DLD1 (cell line): ENCODE data around the gene HCRTR1.

Experiments
- in situ Hi-C: cut with HindIII; loops from 2 replicates; pipeline ENCODE4 v1.10.0; 2017; ENCODE audit warnings: low sequenced_read_pairs

HCRTR1 gene

GRCh38 chr1:31617218-31617915, at the start of gene HCRTR1:
Gene HCRTR1, plus strand, starts transcription at chr1:31617689. Its CDS starts 1,504 bp downstream, at chr1:31619193.
- in situ Hi-C loops = no loop called here

- in situ Hi-C loops = no loop called here
Measured at GRCh38 chr1:31567956-31568570, 49.4 kb upstream of the HCRTR1 start.

- in situ Hi-C loops = no loop called here
Measured at GRCh38 chr1:31568895-31569595, 48.4 kb upstream of the HCRTR1 start.

- in situ Hi-C loops = no loop called here
Measured at GRCh38 chr1:31569596-31570173, 47.8 kb upstream of the HCRTR1 start.

- in situ Hi-C loops = no loop called here
Measured at GRCh38 chr1:31570228-31570627, 47.3 kb upstream of the HCRTR1 start.

GRCh38 chr1:31570906-31571305, 46.6 kb upstream of the HCRTR1 start:
- in situ Hi-C loops = no loop called here

- in situ Hi-C loops = no loop called here
Measured at GRCh38 chr1:31571340-31572295, 45.9 kb upstream of the HCRTR1 start.

- in situ Hi-C loops = no loop called here
Measured at GRCh38 chr1:31572323-31573104, 45.0 kb upstream of the HCRTR1 start.

- in situ Hi-C loops = no loop called here
Measured at GRCh38 chr1:31573261-31573660, 44.2 kb upstream of the HCRTR1 start.

GRCh38 chr1:31574749-31575368, 42.6 kb upstream of the HCRTR1 start:
- in situ Hi-C loops = no loop called here

GRCh38 chr1:31575369-31576140, 41.9 kb upstream of the HCRTR1 start:
- in situ Hi-C loops = no loop called here

- in situ Hi-C loops = no loop called here
Measured at GRCh38 chr1:31576201-31576669, 41.3 kb upstream of the HCRTR1 start, which contains the start of gene TINAGL1. Gene TINAGL1, plus strand, starts transcription at chr1:31576515. Its CDS starts 634 bp downstream, at chr1:31577149.

GRCh38 chr1:31576743-31577455, 40.6 kb upstream of the HCRTR1 start:
- in situ Hi-C loops = no loop called here

GRCh38 chr1:31577515-31578192, 39.8 kb upstream of the HCRTR1 start:
- in situ Hi-C loops = no loop called here

- in situ Hi-C loops = no loop called here
Measured at GRCh38 chr1:31579374-31579773, 38.1 kb upstream of the HCRTR1 start.

- in situ Hi-C loops = no loop called here
Measured at GRCh38 chr1:31580513-31580870, 37.0 kb upstream of the HCRTR1 start.

GRCh38 chr1:31580891-31581603, 36.4 kb upstream of the HCRTR1 start:
- in situ Hi-C loops = no loop called here
